H9 (cell line): Measurements from ENCODE around the gene INSYN2B. TPM values are rescaled to one million over a fixed set of nuclear protein-coding genes. Genes with fewer than 3 reads are reported as not detected.

Experiments
- DNase-seq: peaks from one replicate; pipeline ENCODE4 v3.0.0-alpha.2; 2017
- H2AFZ ChIP-seq: one replicate; pipeline ENCODE4 v1.6.1; 2013; ENCODE audit warnings: mild to moderate bottlenecking, low read length, control low read depth, moderate library complexity
- H2AK5ac ChIP-seq: 2 replicates; pipeline ENCODE4 v1.6.1; 2013; ENCODE audit warnings: low read length, control low read depth, mixed read lengths; ENCODE audit not compliant: insufficient read length
- H2BK120ac ChIP-seq: one replicate; pipeline ENCODE4 v1.6.1; 2013; ENCODE audit warnings: low read depth, mild to moderate bottlenecking, low read length, control low read depth, inconsistent platforms; ENCODE audit not compliant: poor library complexity, severe bottlenecking
- H2BK12ac ChIP-seq: 2 replicates; pipeline ENCODE4 v1.6.1; 2013; ENCODE audit warnings: low read length, control low read depth, mixed read lengths, low read depth; ENCODE audit not compliant: insufficient read length
- H2BK15ac ChIP-seq: 2 replicates; pipeline ENCODE4 v1.6.1; 2013; ENCODE audit warnings: low read depth, low read length, control low read depth
- H2BK20ac ChIP-seq: one replicate; pipeline ENCODE4 v1.6.1; 2013; ENCODE audit warnings: low read depth, mild to moderate bottlenecking, low read length, control low read depth, inconsistent platforms; ENCODE audit not compliant: poor library complexity, severe bottlenecking
- H2BK5ac ChIP-seq: 2 replicates; pipeline ENCODE4 v1.6.1; 2013; ENCODE audit warnings: low read length, control low read depth, mixed read lengths; ENCODE audit not compliant: insufficient read length
- H3K14ac ChIP-seq: 2 replicates; pipeline ENCODE4 v1.6.1; 2013; ENCODE audit warnings: low read length, control low read depth; ENCODE audit not compliant: insufficient read depth
- H3K18ac ChIP-seq: 2 replicates; pipeline ENCODE4 v1.6.1; 2013; ENCODE audit warnings: low read depth, mild to moderate bottlenecking, mixed read lengths, low read length, control low read depth; ENCODE audit not compliant: insufficient read length
- H3K23ac ChIP-seq: 2 replicates; pipeline ENCODE4 v1.6.1; 2013; ENCODE audit warnings: low read length, control low read depth, mixed read lengths, low read depth; ENCODE audit not compliant: insufficient read length
- H3K23me2 ChIP-seq: 2 replicates; pipeline ENCODE4 v1.6.1; 2013; ENCODE audit warnings: low read depth, mild to moderate bottlenecking, mixed read lengths, low read length, control low read depth; ENCODE audit not compliant: insufficient read length, poor library complexity, severe bottlenecking
- H3K27ac ChIP-seq: 2 replicates; pipeline ENCODE4 v1.5.1; 2013; ENCODE audit warnings: low read length, control low read depth, mixed read lengths, low read depth; ENCODE audit not compliant: insufficient read length
- H3K27me3 ChIP-seq: 2 replicates; pipeline ENCODE4 v1.6.1; 2013; ENCODE audit warnings: low read length, control low read depth, inconsistent platforms; ENCODE audit not compliant: insufficient read depth
- H3K4ac ChIP-seq: 2 replicates; pipeline ENCODE4 v1.6.1; 2013; ENCODE audit warnings: low read depth, mild to moderate bottlenecking, control low read depth, inconsistent platforms, low read length, moderate library complexity
- H3K4me1 ChIP-seq: 2 replicates; pipeline ENCODE4 v1.6.1; 2013; ENCODE audit warnings: low read length, control low read depth, inconsistent platforms; ENCODE audit not compliant: insufficient read depth
- H3K4me2 ChIP-seq: 2 replicates; pipeline ENCODE4 v1.6.1; 2013; ENCODE audit warnings: low read length, control low read depth, mixed read lengths; ENCODE audit not compliant: insufficient read length, insufficient read depth
- H3K56ac ChIP-seq: 2 replicates; pipeline ENCODE4 v1.6.1; 2013; ENCODE audit warnings: low read depth, mild to moderate bottlenecking, mixed read lengths, low read length, control low read depth; ENCODE audit not compliant: insufficient read length
- H3K79me1 ChIP-seq: 2 replicates; pipeline ENCODE4 v1.6.1; 2013; ENCODE audit warnings: low read depth, mild to moderate bottlenecking, moderate library complexity, low read length, control low read depth, inconsistent platforms; ENCODE audit not compliant: insufficient read depth, poor library complexity, severe bottlenecking
- H3K79me2 ChIP-seq: 2 replicates; pipeline ENCODE4 v1.6.1; 2013; ENCODE audit warnings: low read length, control low read depth, inconsistent platforms; ENCODE audit not compliant: insufficient read depth
- H3K9ac ChIP-seq: 2 replicates; pipeline ENCODE4 v1.6.1; 2013; ENCODE audit warnings: low read length, control low read depth, mixed read lengths; ENCODE audit not compliant: insufficient read length; ENCODE audit errors: extremely low read depth
- H3K9me3 ChIP-seq: one replicate; pipeline ENCODE4 v1.6.1; 2013; ENCODE audit warnings: low read depth, low read length, inconsistent platforms; ENCODE audit not compliant: control insufficient read depth
- H3T11ph ChIP-seq: one replicate; pipeline ENCODE4 v1.6.1; 2013; ENCODE audit warnings: mild to moderate bottlenecking, low read length, control low read depth, inconsistent platforms
- H4K20me1 ChIP-seq: one replicate; pipeline ENCODE4 v1.6.1; 2013; ENCODE audit not compliant: control insufficient read depth, insufficient read length, insufficient read depth
- H4K5ac ChIP-seq: 2 replicates; pipeline ENCODE4 v1.6.1; 2013; ENCODE audit warnings: low read depth, mild to moderate bottlenecking, mixed read lengths, low read length, control low read depth; ENCODE audit not compliant: insufficient read length
- H4K8ac ChIP-seq: replicated peaks from 2 replicates; pipeline ENCODE4 v1.6.1; 2013; ENCODE audit warnings: low read length, control low read depth, mixed read lengths, low read depth; ENCODE audit not compliant: insufficient read length
- H4K91ac ChIP-seq: 2 replicates; pipeline ENCODE4 v1.6.1; 2013; ENCODE audit warnings: low read depth, mild to moderate bottlenecking, moderate library complexity, mixed read lengths, low read length, control low read depth; ENCODE audit not compliant: insufficient read length
- H3K27ac Mint-ChIP-seq, 3 experiments: 2 replicates in 2 of 3; 3 replicates in 1 of 3; pipeline ENCODE4 v1.8.0; 2020 to 2021; ENCODE audit warnings: mixed read lengths in 3 of 3, mild to moderate bottlenecking in 1 of 3, moderate library complexity in 1 of 3
- H3K27me3 Mint-ChIP-seq: 2 replicates; pipeline ENCODE4 v1.8.0; 2021; ENCODE audit warnings: low read depth, mild to moderate bottlenecking, moderate library complexity, mixed read lengths
- H3K36me3 Mint-ChIP-seq, 3 experiments: 2 replicates in 2 of 3; 3 replicates in 1 of 3; pipeline ENCODE4 v1.8.0; 2020 to 2021; ENCODE audit warnings: low read depth in 3 of 3, mixed read lengths in 3 of 3; ENCODE audit not compliant: insufficient read depth in 1 of 3
- H3K4me1 Mint-ChIP-seq, 2 experiments: 2 replicates each; pipeline ENCODE4 v1.8.0; 2020; ENCODE audit warnings: mixed read lengths in 2 of 2
- H3K4me3 Mint-ChIP-seq, 2 experiments: 2 replicates in 1 of 2; 3 replicates in 1 of 2; pipeline ENCODE4 v1.8.0; 2020 to 2021; ENCODE audit warnings: mild to moderate bottlenecking in 2 of 2, mixed read lengths in 2 of 2, moderate library complexity in 1 of 2
- H3K9me3 Mint-ChIP-seq, 2 experiments: 2 replicates in 1 of 2; 3 replicates in 1 of 2; pipeline ENCODE4 v1.8.0; 2020; ENCODE audit warnings: mild to moderate bottlenecking in 2 of 2, mixed read lengths in 2 of 2, moderate library complexity in 1 of 2
- CTCF ChIP-seq: fragments of 200-600 bp; sonication (generic); conservative IDR thresholded peaks from 3 replicates; pipeline ENCODE4 v1.8.0; 2021; ENCODE audit warnings: antibody characterized with exemption, mild to moderate bottlenecking
- WGBS: extraction: QIAGEN DNeasy Blood & Tissue Kit; methylation state at CpG from one replicate; pipeline ENCODE4 v1.1.7; 2013; ENCODE audit warnings: missing lambda C conversion rate, low lambda C conversion rate, mixed read lengths; ENCODE audit not compliant: insufficient read length; ENCODE audit errors: extremely low coverage; 5-methylcytosine and 5-hydroxymethylcytosine counted together
- total RNA-seq: library from RNA; stranded (reverse); gene quantifications from 2 replicates; pipeline ENCODE4 v1.2.1, GENCODE V29; 2021

INSYN2B gene
- total RNA-seq, 1 experiment from 2014 or later: not detected

GRCh38 chr5:169908864-169909263, 71.4 kb downstream of the INSYN2B start:
- Mint-ChIP-seq H3K27me3 (no peaks in the 10 kb centered on the region), H3K27ac (no peak overlapping the region), H3K4me1 (peaks cover 12 to 13% of the 10 kb centered on the region in 2 experiments), H3K9me3 (no peaks in the 10 kb centered on the region), H3K4me3 (no peak overlapping the region), H3K36me3 (no peaks in the 10 kb centered on the region)
- H3K18ac ChIP-seq: no peak overlapping the region
- no peak overlapping the region for H2BK12ac ChIP-seq
- no peaks in the 10 kb centered on the region for H3K23me2 ChIP-seq
- WGBS: no CpG with 5 or more reads among the region's 1 CpG
- H2BK5ac ChIP-seq: no peak overlapping the region
- no peak overlapping the region for H3K9ac ChIP-seq
- no peaks in the 10 kb centered on the region for H3K79me2 ChIP-seq
- no peak overlapping the region for H2AK5ac ChIP-seq
- H2BK120ac ChIP-seq: no peak overlapping the region
- no peak overlapping the region for H3K4me2 ChIP-seq
- H3T11ph ChIP-seq: no peak overlapping the region
- H3K27ac ChIP-seq: no peak overlapping the region
- no peak overlapping the region for H3K14ac ChIP-seq
- no peak overlapping the region for H4K8ac ChIP-seq
- H3K4ac ChIP-seq: no peak overlapping the region
- no peak overlapping the region for H2BK15ac ChIP-seq
- H3K56ac ChIP-seq: no peak overlapping the region
- H3K23ac ChIP-seq: no peak overlapping the region
- H3K27me3 ChIP-seq: no peaks in the 10 kb centered on the region
- no peak for TF ChIP-seq CTCF
- H4K5ac ChIP-seq: no peak overlapping the region
- H3K9me3 ChIP-seq: no peaks in the 10 kb centered on the region
- no peak overlapping the region for H2AFZ ChIP-seq
- no peaks in the 10 kb centered on the region for H3K4me1 ChIP-seq
- H3K79me1 ChIP-seq: no peaks in the 10 kb centered on the region
- no peaks in the 10 kb centered on the region for H4K20me1 ChIP-seq
- no peak overlapping the region for H2BK20ac ChIP-seq
- H4K91ac ChIP-seq: no peak overlapping the region
- DNase-seq: no peak
